Panc1 (cell line): Measurements from ENCODE around the gene CDK8. TPM values are rescaled to one million over a fixed set of nuclear protein-coding genes. Genes with fewer than 3 reads are reported as not detected.

ENCODE experiments used
- ATAC-seq: fragments of 200-7000 bp; cut with Tn5 transposase; 2 replicates; pipeline ENCODE4 v1.9.1; 2020; ENCODE audit warnings: mild to moderate bottlenecking, moderate library complexity
- BruUV-seq: library from RNA; stranded (reverse); fragments of 400-500 nt; replicated peaks from 2 replicates; lab custom pipeline; 2021; lab: Mats Ljungman, UMichigan
- CTCF ChIA-PET: fragments of 300-600 bp; sonication (Branson Sonifier 250); formaldehyde crosslinking; loops from one replicate; lab custom pipeline; 2022; ENCODE audit warnings: antibody characterized with exemption; lab: Charles Lee
- POLR2A ChIA-PET: fragments of 300-600 bp; sonication (Branson Sonifier 250); formaldehyde crosslinking; loops from one replicate; lab custom pipeline; 2022; ENCODE audit warnings: antibody characterized with exemption; lab: Charles Lee
- DNase-seq: peaks from one replicate; pipeline ENCODE4 v3.0.0-alpha.2; 2010; ENCODE audit warnings: low read depth, low spot score
- H3K27ac ChIP-seq: 2 replicates; pipeline ENCODE4 v1.5.1; 2011; ENCODE audit warnings: mild to moderate bottlenecking, low read length, inconsistent platforms
- H3K27me3 ChIP-seq: fragments of 200-500 bp; sonication (Bioruptor generic); 2 replicates; pipeline ENCODE4 v1.6.0; 2014; ENCODE audit warnings: low read length, inconsistent platforms; ENCODE audit not compliant: control insufficient read depth, insufficient read depth
- H3K36me3 ChIP-seq: fragments of 200-500 bp; sonication (Bioruptor generic); 2 replicates; pipeline ENCODE4 v1.5.1; 2014; ENCODE audit warnings: inconsistent platforms, mild to moderate bottlenecking, low read length, moderate library complexity; ENCODE audit not compliant: control insufficient read depth, insufficient read depth
- H3K4me1 ChIP-seq: 2 replicates; pipeline ENCODE4 v1.5.1; 2011; ENCODE audit warnings: inconsistent platforms, mild to moderate bottlenecking, low read length, moderate library complexity; ENCODE audit not compliant: control insufficient read depth, insufficient read depth
- H3K4me3 ChIP-seq, 2 experiments: 2 replicates each; pipeline ENCODE4 v1.5.1; 2011 to 2012; ENCODE audit warnings: low read depth in 2 of 2, low read length in 2 of 2, mild to moderate bottlenecking in 2 of 2, inconsistent platforms in 1 of 2, moderate library complexity in 1 of 2
- H3K9me3 ChIP-seq: fragments of 200-500 bp; sonication (Bioruptor generic); 2 replicates; pipeline ENCODE4 v1.5.1; 2014; ENCODE audit warnings: low read depth, mild to moderate bottlenecking, inconsistent platforms, low read length, moderate library complexity; ENCODE audit not compliant: control insufficient read depth, insufficient read depth
- CTCF ChIP-seq: fragments of 450-650 bp; IDR thresholded peaks from 2 replicates; pipeline ENCODE4 v1.5.1; 2017; ENCODE audit warnings: mild to moderate bottlenecking
- POLR2AphosphoS5 ChIP-seq: IDR thresholded peaks from 2 replicates; pipeline ENCODE4 v1.6.1; 2012; ENCODE audit warnings: mild to moderate bottlenecking, low read depth, low read length, moderate library complexity
- SIN3A ChIP-seq: IDR thresholded peaks from 2 replicates; pipeline ENCODE4 v1.6.1; 2012; ENCODE audit warnings: low read depth, mild to moderate bottlenecking, low read length, moderate library complexity, borderline replicate concordance; ENCODE audit not compliant: insufficient read depth
- TCF7L2 ChIP-seq: IDR thresholded peaks from 2 replicates; pipeline ENCODE4 v1.6.1; 2011; ENCODE audit warnings: mild to moderate bottlenecking, low read depth, low read length, inconsistent platforms
- in situ Hi-C: cut with HindIII; loops from 2 replicates; pipeline ENCODE4 v1.10.0; 2016; ENCODE audit warnings: low sequenced_read_pairs, low pct_unique_long_range_greater_than_20kb
- intact Hi-C: fragments of 100-400 bp; cut with micrococcal nuclease; formaldehyde crosslinking; loops from one replicate; pipeline ENCODE4 v1.10.0; 2022; ENCODE audit not compliant: unreplicated experiment
- total RNA-seq: library from RNA; stranded (reverse); gene quantifications from one replicate; pipeline ENCODE4 v1.2.1, GENCODE V29; 2021; ENCODE audit not compliant: unreplicated experiment
- TF ChIP-seq, protein P1 (sequence below), 2 experiments: IDR thresholded peaks; 2 replicates each; pipeline ENCODE4 v1.6.1; 2011 to 2012; ENCODE audit warnings: low read depth in 2 of 2, control low read depth in 1 of 2, low read length in 1 of 2, mild to moderate bottlenecking in 1 of 2, moderate library complexity in 1 of 2; ENCODE audit not compliant: insufficient read depth in 1 of 2

The CDK8 gene
- total RNA-seq, 1 experiment from 2014 or later = 14.9 TPM

GRCh38 chr13:26342898-26343297 lies 89.0 kb downstream of the CDK8 start:
- Histone ChIP-seq H3K9me3 (no peaks in the 10 kb centered on the region), H3K4me3 (no peak overlapping the region), H3K27ac (no peak overlapping the region), H3K36me3 (no peaks in the 10 kb centered on the region), H3K4me1 (no peaks in the 10 kb centered on the region), H3K27me3 (no peaks in the 10 kb centered on the region)
- no peak for DNase-seq
- in situ Hi-C loops = no loop called here
- TF ChIP-seq, protein P1, sequence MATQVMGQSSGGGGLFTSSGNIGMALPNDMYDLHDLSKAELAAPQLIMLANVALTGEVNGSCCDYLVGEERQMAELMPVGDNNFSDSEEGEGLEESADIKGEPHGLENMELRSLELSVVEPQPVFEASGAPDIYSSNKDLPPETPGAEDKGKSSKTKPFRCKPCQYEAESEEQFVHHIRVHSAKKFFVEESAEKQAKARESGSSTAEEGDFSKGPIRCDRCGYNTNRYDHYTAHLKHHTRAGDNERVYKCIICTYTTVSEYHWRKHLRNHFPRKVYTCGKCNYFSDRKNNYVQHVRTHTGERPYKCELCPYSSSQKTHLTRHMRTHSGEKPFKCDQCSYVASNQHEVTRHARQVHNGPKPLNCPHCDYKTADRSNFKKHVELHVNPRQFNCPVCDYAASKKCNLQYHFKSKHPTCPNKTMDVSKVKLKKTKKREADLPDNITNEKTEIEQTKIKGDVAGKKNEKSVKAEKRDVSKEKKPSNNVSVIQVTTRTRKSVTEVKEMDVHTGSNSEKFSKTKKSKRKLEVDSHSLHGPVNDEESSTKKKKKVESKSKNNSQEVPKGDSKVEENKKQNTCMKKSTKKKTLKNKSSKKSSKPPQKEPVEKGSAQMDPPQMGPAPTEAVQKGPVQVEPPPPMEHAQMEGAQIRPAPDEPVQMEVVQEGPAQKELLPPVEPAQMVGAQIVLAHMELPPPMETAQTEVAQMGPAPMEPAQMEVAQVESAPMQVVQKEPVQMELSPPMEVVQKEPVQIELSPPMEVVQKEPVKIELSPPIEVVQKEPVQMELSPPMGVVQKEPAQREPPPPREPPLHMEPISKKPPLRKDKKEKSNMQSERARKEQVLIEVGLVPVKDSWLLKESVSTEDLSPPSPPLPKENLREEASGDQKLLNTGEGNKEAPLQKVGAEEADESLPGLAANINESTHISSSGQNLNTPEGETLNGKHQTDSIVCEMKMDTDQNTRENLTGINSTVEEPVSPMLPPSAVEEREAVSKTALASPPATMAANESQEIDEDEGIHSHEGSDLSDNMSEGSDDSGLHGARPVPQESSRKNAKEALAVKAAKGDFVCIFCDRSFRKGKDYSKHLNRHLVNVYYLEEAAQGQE (IDR thresholded peaks at IDR 0.05; ENCODE audit: insufficient read depth in 1 of 2, low read depth in 2 of 2, low read length in 1 of 2) = no peak
- TF ChIP-seq TCF7L2 (no peak), POLR2AphosphoS5 (no peak), CTCF (no peak), SIN3A (no peak)
- POLR2A ChIA-PET = no interaction called here
- intact Hi-C loops = no loop called here
- CTCF ChIA-PET = interaction anchor here (0.6 kb wide), 1 partner anchor 14 kb away, joined by 4 read pairs; no protein-coding TSS in a partner anchor
- no TSS peak for BruUV-seq
- no peak for ATAC-seq

GRCh38 chr13:26343816-26344215 lies 89.9 kb downstream of the CDK8 start:
- POLR2A ChIA-PET = no interaction called here
- H3K4me3 ChIP-seq = no peak overlapping the region

More at GRCh38 chr13:26343816-26344215, 89.9 kb downstream of the CDK8 start:
- ATAC-seq = no peak
- Histone ChIP-seq H3K36me3 (no peaks in the 10 kb centered on the region), H3K27ac (no peak overlapping the region), H3K27me3 (no peaks in the 10 kb centered on the region), H3K4me1 (no peaks in the 10 kb centered on the region), H3K9me3 (no peaks in the 10 kb centered on the region)
- in situ Hi-C loops = no loop called here
- CTCF ChIA-PET = no interaction called here
- no peak for DNase-seq
- intact Hi-C loops = no loop called here
- TF ChIP-seq, protein P1 (IDR thresholded peaks at IDR 0.05; ENCODE audit: insufficient read depth in 1 of 2, low read depth in 2 of 2, low read length in 1 of 2) = no peak
- TF ChIP-seq POLR2AphosphoS5 (no peak), SIN3A (no peak), CTCF (no peak), TCF7L2 (no peak)
- no TSS peak for BruUV-seq
